Activated CD4-positive, alpha-beta T cell treated with anti-CD3 and anti-CD28 coated beads, Interleukin-2, Interleukin-4, amounts not matched to agents 100 ng/mL and 50 ng/mL, durations not matched to agents 16 hours and 8 hours (primary cell): ENCODE data around the gene CCNE1.
A peak's percentile ranks its signal among the peaks of the same experiment; 100 is the strongest.

ENCODE experiments used
- DNase-seq: peaks from one replicate; pipeline ENCODE4 v3.0.0-alpha.2; 2020; ENCODE audit warnings: low spot score

Gene CCNE1

DNA sequence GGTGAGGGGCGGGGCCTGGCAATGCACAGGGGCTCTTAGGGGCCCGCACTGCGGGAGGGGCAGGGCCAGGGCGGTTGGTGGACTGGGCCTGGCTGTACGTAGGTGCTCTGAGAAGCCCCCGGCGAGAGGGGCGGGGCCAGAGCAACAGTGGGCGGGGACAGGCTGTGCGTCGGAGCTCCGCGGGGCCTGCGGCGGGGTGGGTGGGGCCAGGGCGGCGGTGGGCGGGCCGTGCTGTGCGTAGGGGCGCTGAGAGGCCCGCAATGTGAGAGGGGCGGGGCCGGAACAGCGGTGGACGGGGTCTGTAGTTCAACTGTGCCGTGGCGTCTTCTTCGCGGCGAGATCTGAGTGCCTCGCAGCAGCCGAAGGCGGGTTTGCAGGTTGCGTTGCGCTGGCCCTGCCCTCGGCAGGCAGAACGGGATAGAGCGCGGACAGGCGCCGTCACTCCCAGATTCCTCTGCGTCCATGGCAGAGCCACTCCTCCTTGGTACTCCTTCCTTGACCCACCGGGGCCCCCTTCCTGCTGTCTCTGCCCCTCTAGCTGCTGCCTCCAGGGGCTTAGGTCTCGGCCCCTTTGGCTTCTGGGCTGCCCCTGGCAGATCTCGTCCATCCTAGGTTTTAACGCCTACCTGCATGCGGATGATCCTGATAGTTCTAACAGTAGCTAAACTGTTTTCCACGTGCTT lies 33.2 kb downstream of the CCNE1 start:
- peak; percentile 94 for DNase-seq

DNA sequence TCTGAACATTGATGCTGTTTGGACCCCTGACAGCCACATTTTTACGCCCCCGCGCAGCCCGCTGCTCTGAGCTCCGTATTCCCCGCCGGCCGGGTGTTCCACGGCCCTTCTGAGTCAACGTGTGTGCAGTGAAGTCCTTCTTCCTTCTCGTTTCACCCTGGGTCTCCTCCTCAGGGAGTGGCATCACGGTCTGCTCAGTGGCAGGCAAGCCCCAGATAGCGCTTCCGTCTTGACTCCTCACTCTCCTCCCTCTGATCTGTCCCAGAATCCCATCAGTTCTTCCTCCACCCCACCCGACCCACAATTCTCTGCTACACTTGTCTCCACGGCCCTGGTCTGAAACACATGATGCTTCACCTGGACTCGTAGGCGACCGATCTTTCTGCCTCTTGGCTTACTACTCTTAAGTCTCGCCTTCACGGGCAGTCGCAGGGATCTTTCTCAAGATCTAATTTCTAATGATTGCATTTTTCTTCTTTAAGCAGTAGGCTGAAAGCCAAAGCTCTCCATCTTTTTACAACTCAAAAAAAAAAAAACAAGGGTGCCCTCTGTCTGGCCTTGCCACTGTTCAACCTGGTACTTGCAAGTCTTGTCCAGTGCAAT lies 33.9 kb downstream of the CCNE1 start:
- DNase-seq = peak; percentile 6

DNA sequence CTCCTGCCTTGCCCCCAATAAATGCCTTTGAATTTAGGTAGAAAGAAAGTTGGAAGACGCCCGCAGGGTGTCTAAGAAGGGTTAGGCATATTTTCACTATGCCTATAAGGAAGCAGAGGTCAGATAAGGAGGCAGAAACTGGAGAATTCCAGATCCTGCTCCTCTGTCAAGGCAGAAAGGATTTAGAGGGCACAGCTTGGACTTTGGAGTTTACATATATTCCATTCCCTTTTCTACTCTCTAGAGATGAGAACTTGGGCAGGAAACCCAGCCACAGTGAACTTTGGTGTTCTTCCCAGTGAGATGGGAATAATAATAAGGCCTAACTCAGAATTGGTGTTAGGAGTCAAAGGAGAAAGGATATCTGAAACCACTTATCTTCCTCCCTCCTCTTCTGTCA lies 37.4 kb downstream of the CCNE1 start:
- DNase-seq = no peak

DNA sequence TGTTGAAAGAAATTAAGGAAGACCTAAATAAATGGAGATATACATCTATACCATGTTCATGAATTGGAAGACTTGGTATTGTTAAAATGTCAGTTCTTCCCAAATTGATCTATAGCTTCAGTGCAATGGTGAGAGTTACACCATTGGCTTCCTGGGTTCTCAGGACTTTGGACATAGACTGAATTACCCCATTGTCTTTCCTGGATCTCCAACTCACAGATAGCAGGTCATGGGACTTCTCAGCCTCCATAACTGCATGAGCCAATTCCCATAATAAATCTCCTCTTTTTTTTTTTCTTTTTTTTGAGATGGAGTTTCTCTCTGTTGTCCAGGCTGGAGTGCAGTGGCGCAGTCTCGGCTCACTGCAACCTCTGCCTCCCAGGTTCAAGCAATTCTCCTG lies 38.7 kb downstream of the CCNE1 start:
- no peak for DNase-seq

DNA sequence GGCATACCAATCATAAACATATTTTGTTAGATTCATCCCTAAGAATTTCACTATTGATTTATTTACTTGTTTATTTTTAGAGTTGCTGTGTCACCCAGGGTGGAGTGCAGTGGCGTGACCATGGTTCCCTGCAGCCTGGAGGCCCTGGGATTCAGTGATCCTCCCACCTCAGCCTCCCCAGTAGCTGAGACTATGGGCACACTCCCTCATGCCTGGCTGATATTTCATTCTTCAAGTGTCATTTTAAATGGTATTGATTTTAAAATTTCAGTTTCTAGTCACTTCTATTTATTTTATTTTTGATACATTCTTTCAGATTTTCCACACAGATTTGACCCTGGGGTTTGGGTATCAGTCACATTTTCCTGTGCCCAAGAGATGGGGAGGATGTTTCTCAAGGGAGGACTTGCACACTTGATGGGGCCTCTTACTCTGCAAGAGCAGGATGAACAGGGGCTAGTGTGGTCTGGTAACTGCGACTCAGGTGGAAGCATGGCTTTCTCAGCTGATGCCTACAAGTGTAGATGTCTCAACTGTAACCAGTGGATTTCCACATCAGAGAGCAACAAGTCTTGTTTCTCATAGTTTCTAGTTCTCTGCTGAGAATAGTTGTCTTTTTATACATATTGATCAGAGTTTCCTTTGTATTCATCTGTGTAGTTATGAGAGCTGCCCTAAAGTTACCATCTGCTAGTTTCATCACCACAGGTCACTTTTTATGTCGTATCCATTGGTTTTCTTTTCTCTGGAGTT lies 40.2 kb downstream of the CCNE1 start:
- DNase-seq = peak; percentile 70

DNA sequence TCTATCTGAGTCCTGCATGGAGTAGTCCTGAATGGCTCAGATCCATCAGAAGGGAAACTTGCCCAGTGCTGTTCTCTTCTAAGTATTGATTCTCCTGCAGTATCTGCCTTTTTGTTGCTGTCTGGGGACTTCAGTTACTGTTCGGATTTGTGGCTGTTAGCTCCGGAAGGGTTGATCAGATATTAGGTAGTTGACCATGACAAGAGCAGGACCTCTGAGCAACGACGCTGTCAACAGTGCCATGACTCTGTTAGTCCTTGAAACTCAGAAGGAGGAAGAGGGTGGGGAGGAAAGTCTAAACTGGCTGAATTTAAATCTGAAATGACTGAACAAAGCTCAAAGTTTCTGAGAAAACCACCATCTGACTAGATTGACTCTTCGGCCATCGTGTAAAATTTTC lies 42.2 kb downstream of the CCNE1 start:
- DNase-seq = no peak

DNA sequence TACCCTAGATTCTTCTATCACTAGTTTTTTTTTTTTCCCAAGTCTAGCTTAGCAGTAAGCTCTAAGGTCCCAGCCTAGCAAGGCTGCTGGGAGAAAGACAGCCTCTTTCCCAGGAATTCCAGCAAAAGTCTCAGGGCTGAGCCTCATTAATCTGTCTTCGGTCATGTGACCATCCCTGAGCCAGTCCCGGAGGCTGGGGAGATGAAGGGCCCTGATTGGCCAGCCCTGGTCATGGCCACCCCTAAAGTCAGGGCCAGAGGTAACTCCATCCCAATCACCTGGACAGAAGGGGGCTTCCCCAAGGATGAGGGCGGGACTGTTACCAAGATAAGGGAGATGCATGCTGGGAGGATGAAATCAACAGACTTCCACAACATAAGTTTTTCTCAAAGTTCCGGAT lies 43.3 kb downstream of the CCNE1 start:
- DNase-seq = no peak

DNA sequence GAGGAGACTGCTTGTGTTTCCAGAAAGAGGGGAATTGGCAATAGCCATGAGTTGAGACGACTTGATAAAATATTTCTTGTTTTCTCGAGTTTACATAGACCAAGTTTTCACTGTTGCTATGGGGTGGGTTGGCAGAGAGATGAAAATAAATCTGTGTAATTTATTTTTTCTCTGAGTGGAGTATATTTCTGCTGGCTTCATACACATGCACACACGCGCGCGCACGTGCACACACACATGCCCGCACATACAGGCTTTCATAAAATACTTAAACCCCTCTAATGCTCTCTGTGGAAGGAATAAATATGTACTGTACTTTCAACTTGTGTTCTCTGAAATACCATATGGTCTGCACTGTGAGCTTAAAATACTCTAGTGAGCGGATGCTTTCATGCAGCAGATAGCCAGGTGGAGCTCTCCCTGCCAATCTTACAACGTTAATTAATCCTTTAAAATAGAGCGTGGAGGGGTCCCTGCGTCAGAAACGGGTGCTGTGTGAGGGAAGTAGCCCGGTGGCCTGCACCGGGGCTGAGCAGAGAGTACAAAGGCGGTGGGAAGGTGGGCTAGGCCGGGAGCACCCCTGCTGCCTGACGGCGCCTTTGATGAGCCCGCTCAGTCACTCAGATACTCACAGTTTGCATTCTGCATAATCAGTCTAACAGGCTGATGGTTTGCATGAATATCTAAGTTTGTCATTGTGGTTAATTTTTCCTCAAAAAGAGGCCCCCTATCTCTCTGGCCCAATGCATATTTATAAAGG lies 44.1 kb downstream of the CCNE1 start:
- DNase-seq = no peak

DNA sequence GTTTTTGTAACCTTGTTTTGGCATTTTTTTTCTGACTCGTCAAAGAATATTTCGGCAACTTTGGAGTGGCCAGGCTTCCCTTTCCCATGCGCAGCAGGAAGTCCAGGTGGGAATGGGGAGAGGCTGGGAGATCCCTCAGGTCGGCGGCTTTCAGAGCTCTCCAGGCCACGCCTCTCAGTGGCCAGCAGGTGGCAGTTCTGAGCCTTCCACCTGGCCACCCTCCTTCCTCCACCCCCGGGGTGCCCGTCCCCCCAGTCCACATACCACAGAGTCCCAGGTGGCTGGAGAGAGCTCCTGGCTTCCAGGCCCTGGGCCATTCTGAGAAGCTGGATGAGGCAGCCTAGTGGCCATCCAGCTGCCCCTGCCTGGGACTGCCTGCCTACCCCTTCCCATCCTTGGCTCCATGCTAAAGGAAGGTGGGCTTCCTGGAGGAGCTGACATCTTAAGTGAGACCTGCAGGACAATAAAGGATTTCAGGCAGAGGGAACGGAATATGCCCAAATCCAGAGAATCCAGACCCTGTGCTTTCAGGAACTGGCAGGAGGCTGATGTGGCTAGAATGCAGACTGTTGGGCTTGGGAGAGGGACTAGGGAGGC lies 46.3 kb downstream of the CCNE1 start:
- peak; percentile 24 for DNase-seq

DNA sequence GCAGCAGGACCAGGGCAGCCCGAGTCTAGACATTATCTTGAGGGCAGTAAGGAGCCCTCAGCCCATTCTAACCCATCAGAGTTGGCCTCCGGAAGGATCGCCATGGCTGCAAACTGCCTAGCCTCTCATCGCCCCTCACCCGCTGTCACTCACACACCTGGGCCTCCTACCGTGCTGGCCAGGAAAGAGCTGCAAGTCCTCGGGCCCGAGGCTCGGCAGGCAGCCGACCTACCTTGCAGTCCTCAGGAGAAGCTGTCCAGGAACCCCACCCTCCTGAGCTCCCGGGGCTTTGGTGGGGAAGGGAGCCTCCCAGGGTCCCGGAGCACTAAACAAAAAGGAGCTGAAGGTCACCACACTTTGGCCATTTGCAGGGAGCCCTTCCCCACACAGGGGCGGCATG lies 46.8 kb downstream of the CCNE1 start:
- no peak for DNase-seq

DNA sequence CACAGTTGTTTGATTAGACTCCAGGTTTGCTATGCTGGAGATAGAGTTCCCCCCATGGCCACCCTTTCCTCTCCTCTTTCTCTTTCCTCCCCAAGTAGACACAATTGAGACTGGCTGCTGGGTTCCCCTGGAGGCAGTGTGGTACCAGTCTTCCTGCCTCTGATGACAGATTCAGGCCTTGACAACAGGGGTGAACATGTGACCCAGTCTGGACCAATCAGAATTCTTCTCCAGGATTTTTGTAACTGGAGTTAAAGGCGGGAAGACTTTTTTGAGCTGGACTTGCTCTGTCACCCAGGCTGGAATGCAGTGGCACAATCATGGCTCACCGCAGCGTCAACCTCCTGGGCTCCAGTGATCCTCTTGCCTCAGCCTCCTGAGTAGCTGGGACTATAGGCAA lies 48.7 kb downstream of the CCNE1 start:
- DNase-seq = no peak

DNA sequence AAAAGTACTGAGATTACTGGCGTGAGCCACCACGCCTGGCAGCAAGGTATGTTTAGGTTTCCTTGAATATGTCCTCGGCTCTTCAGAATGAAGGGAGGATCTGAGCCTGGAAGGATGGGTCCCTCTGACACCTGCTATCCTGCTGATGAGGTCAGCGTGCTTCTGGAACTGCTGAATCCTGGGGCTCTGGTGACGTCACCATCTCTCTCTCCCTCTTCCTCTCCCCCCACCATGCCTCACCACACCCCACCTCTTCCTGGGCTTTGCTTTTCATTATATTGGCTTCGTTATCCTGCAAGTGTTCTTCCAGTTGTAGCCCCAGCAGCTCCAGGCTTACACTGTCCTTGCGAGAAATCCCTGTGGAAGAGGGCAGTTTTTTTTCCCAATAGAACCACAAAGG lies 49.8 kb downstream of the CCNE1 start:
- DNase-seq = no peak

DNA sequence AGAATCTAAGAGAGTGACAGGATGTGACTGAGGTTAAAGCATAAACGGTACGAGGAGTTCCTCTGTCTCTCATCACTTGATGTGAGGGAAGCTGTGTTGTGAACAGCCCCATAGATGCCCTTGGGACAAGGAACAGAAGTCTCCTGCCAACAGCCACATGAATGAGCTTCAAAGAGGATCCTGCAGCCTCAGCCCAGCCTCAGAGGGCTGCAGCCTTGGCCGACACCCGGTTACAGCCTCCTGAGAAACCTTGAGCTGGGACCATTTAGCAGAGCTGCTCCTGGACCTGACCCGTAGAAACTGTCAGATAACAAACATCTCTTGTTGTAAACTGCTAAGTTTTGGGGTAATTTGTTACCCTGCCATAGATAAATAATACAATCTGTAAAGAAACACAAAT lies 54.2 kb downstream of the CCNE1 start:
- DNase-seq = no peak

DNA sequence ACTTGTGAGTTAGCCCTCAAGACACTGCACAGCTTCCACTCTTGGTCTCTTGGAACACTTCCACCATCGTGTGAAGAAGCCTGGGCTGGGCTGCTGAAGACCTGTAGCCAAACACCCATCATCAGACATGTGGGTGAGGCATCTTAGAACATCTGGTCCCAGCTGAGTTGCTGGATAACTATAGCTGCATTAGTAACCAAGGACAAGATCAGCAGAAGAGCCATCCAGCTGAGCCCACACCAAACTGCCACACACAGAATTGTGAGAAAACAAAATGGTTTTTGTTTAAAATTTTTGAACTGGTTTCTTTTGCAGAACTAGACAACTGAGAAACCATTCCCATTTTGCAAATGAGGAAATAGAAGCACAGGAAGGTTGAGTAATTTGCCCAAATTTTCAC lies 56.2 kb downstream of the CCNE1 start:
- no peak for DNase-seq

DNA sequence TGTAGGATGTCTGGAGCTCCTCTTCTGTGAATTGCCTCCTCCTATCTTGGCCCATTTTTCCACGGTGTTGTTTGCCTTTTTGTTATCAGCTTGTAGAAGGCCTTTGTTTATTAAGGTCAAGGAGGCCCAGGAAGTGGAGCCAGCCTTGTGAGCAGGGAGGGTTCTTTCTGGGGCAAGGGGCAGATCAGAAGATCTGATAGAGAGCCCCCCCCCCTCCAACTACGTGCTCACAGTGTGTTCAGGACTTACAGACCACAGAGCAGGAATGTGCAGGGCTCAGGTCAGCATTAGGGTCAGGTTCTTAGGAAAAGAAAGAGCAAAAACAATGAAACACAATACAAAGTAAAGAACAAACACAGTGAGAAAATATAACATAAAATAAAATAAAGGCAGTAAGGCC lies 59.4 kb downstream of the CCNE1 start:
- no peak for DNase-seq

DNA sequence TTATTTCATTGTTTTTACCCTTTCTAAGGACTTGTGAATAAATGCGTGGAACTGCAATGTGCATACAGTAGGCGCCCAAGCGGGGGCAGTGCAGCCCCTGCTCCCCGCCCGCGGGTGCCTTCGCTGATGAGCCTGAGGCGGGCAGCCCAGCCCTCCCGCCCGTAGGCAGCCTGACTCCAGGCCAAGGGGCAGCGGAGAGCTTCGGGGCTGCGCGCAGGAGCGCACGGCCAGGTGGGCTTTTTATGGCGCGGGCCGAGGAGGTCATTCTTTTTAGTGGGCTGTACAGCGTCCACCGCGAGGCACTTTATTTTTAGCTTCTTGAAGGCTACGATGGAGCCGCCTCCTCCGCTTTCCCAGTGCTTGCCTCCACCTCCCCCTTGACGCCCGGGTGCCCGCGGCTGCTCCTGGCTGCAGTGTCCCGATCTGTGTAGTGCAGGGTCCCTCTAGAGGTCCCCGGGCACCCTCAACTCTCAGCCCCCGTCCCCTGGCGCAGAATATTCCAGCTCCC lies 60.5 kb downstream of the CCNE1 start:
- no peak for DNase-seq

DNA sequence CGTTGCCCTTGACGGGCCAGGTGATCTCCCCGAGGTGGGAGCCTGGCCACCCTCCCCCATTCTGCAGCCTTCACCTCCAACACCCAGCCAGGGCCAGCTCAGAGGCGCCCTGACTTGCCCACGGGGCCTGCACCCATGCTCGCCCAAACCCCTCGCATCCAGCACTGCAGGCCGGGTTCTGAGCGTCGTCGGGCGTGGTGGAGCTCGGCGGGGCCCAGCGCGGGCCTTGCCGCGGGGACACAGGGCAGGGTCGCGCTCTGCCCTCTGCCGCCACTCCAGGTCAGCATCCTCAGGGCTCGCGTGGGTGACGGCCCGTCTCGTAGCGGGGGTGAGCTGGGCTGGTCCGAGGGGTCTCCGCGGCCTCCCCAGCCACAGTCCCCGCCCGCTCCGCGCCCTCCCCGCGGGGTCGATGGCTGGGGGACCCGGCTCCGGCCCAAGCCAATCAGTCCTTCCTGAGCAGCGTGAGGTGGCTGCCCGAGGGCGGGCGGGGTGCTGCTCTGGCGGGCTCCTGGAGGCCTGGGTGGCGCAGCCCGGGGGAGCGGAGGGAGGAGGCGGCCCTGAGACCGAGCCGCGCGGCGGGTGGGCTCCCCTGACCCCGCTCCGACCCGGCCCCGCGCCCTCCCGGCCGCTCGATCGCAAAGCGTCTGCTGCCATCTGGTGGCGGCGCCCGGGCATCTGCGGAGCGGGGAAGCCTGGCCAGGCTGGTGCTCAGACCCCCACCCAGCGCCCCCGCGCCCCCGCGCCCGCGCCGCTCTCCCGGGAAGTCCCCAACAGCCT lies 61.4 kb downstream of the CCNE1 start:
- DNase-seq = peak; percentile 64
